HepG2 (cell line): Measurements from ENCODE around the gene OR5B21. TPM values are rescaled to one million over a fixed set of nuclear protein-coding genes. Genes with fewer than 3 reads are reported as not detected.

Experiments used
- ATAC-seq: fragments of 200-7000 bp; cut with Tn5 transposase; 3 replicates; pipeline ENCODE4 v1.9.1; 2020; ENCODE audit warnings: mild to moderate bottlenecking, moderate library complexity
- BruUV-seq: library from RNA; stranded (reverse); fragments of 400-500 nt; replicated peaks from 2 replicates; lab custom pipeline; 2021; lab: Mats Ljungman, UMichigan
- CTCF ChIA-PET: fragments of 300-600 bp; formaldehyde crosslinking; extraction: SDS; loops from one replicate; lab custom pipeline; 2021; ENCODE audit warnings: low total read pairs, inconsistent platforms, low intra/inter-chr PET ratio; lab: Yijun Ruan, JAX
- POLR2A ChIA-PET: fragments of 350-600 bp; sonication (Branson Sonifier 250); formaldehyde crosslinking; loops from one replicate; lab custom pipeline; 2020; ENCODE audit warnings: antibody characterized with exemption, inconsistent platforms; lab: Yijun Ruan, JAX
- DNase-seq: peaks from one replicate; pipeline ENCODE4 v3.0.0-alpha.2; 2015; ENCODE audit warnings: low spot score
- FAIRE-seq: peaks from 3 replicates; lab custom pipeline; 2011; peaks lifted over from hg19 to GRCh38; lab: Jason Lieb, UNC
- H2AFZ ChIP-seq: one replicate; pipeline ENCODE4 v1.6.1; 2011; ENCODE audit warnings: low read length, inconsistent platforms
- H3K27ac ChIP-seq: fragments of 300-600 bp; 3 replicates; pipeline ENCODE4 v1.8.0; 2011; ENCODE audit warnings: mixed run types, mild to moderate bottlenecking, mixed read lengths, low read length, inconsistent platforms; ENCODE audit not compliant: insufficient read depth; ENCODE audit errors: extremely low read length
- H3K27me3 ChIP-seq, 2 experiments: fragments of 200-600 bp in 1 of 2; 2 replicates in 1 of 2; 3 replicates in 1 of 2; pipeline versions ENCODE4 v1.6.0 to v1.8.0; 2011; ENCODE audit warnings: low read length in 2 of 2, mild to moderate bottlenecking in 2 of 2, moderate library complexity in 2 of 2, inconsistent platforms in 1 of 2; ENCODE audit not compliant: insufficient read depth in 2 of 2, control insufficient read depth in 1 of 2
- H3K36me3 ChIP-seq, 2 experiments: fragments of 200-600 bp in 1 of 2; replicated peaks in 1 of 2; 2 replicates in 1 of 2; 3 replicates in 1 of 2; pipeline versions ENCODE4 v1.5.1 to v1.8.0; 2011; ENCODE audit warnings: low read length in 2 of 2, inconsistent platforms in 1 of 2; ENCODE audit not compliant: insufficient read depth in 2 of 2, control insufficient read depth in 1 of 2
- H3K4me1 ChIP-seq: 2 replicates; pipeline ENCODE4 v1.5.1; 2012; ENCODE audit warnings: low read length, inconsistent platforms; ENCODE audit not compliant: insufficient read depth
- H3K4me2 ChIP-seq: 2 replicates; pipeline ENCODE4 v1.6.0; 2011; ENCODE audit warnings: low read depth, low read length, inconsistent platforms
- H3K4me3 ChIP-seq, 3 experiments: fragments of 200-600 bp in 1 of 3; sonication (generic), shearing (Covaris generic) in 1 of 3; replicated peaks in 1 of 3; 2 replicates each; pipeline ENCODE4 v1.5.1; 2011 to 2016; ENCODE audit warnings: low read length in 3 of 3, inconsistent platforms in 2 of 3, low read depth in 2 of 3, mild to moderate bottlenecking in 2 of 3, control low read depth in 1 of 3, mixed read lengths in 1 of 3; ENCODE audit not compliant: insufficient read depth in 1 of 3
- H3K79me2 ChIP-seq: one replicate; pipeline ENCODE4 v1.6.1; 2011; ENCODE audit warnings: low read length, inconsistent platforms; ENCODE audit not compliant: insufficient read depth
- H3K9ac ChIP-seq: 2 replicates; pipeline ENCODE4 v1.6.0; 2011; ENCODE audit warnings: mild to moderate bottlenecking, low read depth, low read length, inconsistent platforms; ENCODE audit not compliant: insufficient read depth
- H3K9me3 ChIP-seq: 2 replicates; pipeline ENCODE4 v1.5.1; 2012; ENCODE audit warnings: mild to moderate bottlenecking, low read length
- H4K20me1 ChIP-seq: 2 replicates; pipeline ENCODE4 v1.6.0; 2011; ENCODE audit warnings: inconsistent platforms, mild to moderate bottlenecking, low read length, moderate library complexity; ENCODE audit not compliant: insufficient read depth
- CEBPB ChIP-seq: IDR thresholded peaks from 2 replicates; pipeline ENCODE4 v1.6.1; 2011; ENCODE audit warnings: low read depth, low read length, improper control_type of control experiment, borderline replicate concordance
- MAFG ChIP-seq: sonication (generic); formaldehyde crosslinking; IDR thresholded peaks from 2 replicates; pipeline ENCODE4 v1.5.1; 2020; ENCODE audit warnings: mild to moderate bottlenecking, missing genetic modification reagents
- WGBS: methylation state at CpG from one replicate; pipeline ENCODE4 v1.1.6; 2017; ENCODE audit warnings: low lambda C conversion rate; 5-methylcytosine and 5-hydroxymethylcytosine counted together
- in situ Hi-C: cut with HindIII; loops from 2 replicates; pipeline ENCODE4 v1.10.0; 2017; ENCODE audit warnings: low pct_unique_long_range_greater_than_20kb; ENCODE audit not compliant: extremely low pct_ligation_motif_present
- intact Hi-C: fragments of 100-400 bp; cut with micrococcal nuclease; formaldehyde crosslinking; loops from one replicate; pipeline ENCODE4 v1.10.0; 2022; ENCODE audit not compliant: unreplicated experiment
- polyA plus RNA-seq, 8 experiments: library from polyadenylated mRNA; depleted of rRNA in 3 of 8; stranded (reverse) in 7 of 8; unstranded in 1 of 8; fragments of >200 nt; fragmentation: Illumina TruSeq in 4 of 8; extraction: Trizol in 4 of 8; gene quantifications; 2 replicates each; pipeline versions ENCODE4 v1.2.1 to v1.2.3, GENCODE V29; 2011 to 2016; ENCODE audit warnings: low read depth in 4 of 8, missing spikeins in 1 of 8, mixed read lengths in 1 of 8; ENCODE audit not compliant: insufficient read depth in 1 of 8
- total RNA-seq, 5 experiments: library from RNA; depleted of rRNA; stranded (reverse); fragments of >200 nt; fragmentation: Illumina TruSeq; extraction: Trizol; gene quantifications; 2 replicates each; pipeline ENCODE4 v1.2.3, GENCODE V29; 2016; ENCODE audit warnings: low read depth in 1 of 5
- TF ChIP-seq, protein P1 (sequence below): sonication (generic); formaldehyde crosslinking; IDR thresholded peaks from 2 replicates; pipeline ENCODE4 v1.9.0; 2022; ENCODE audit warnings: missing genetic modification reagents, mild to moderate bottlenecking, borderline replicate concordance
- TF ChIP-seq, protein P2 (sequence below): sonication (generic); formaldehyde crosslinking; IDR thresholded peaks from 2 replicates; pipeline ENCODE4 v1.8.0; 2022; ENCODE audit warnings: mild to moderate bottlenecking, missing genetic modification reagents, borderline replicate concordance

The OR5B21 gene
- total and polyA plus RNA-seq, 2 of the 13 experiments (the other 11 are each of a cell fraction or from before 2014, with no cell fraction given) = not detected

DNA sequence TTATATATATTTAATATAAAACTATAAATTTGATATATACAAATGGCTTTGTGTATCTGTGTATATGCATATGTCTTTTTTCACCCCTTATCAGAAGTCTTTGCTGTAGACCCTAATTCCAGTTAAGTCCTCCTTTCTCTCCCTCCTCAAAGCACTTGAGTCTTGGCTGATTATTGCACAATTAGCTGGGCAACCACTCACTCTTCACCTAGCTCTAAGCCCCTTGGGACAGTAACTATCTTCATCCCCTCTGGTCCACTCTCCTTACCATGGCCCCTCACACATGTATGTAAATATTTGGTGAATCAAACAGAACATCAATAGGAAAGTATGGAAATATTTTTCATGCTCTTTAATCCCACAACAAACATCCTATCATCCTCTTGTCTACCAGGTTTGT, 909 bp upstream of the OR5B21 start:
- Histone ChIP-seq H3K27me3 (no peaks in the 10 kb centered on the region), H3K79me2 (no peaks in the 10 kb centered on the region), H3K36me3 (no peaks in the 10 kb centered on the region), H3K9me3 (no peaks in the 10 kb centered on the region), H3K4me1 (peaks cover 12% of the 10 kb centered on the region), H2AFZ (no peak overlapping the region), H4K20me1 (no peaks in the 10 kb centered on the region), H3K4me3 (no peak overlapping the region), H3K27ac (no peak overlapping the region), H3K4me2 (no peak overlapping the region), H3K9ac (no peak overlapping the region)
- CTCF ChIA-PET = no interaction called here
- ATAC-seq (no peak), FAIRE-seq (no peak), DNase-seq (no peak)
- TF ChIP-seq CEBPB = peak; percentile 64; the same call in 1 of the 2 replicates
- TF ChIP-seq, protein P1, sequence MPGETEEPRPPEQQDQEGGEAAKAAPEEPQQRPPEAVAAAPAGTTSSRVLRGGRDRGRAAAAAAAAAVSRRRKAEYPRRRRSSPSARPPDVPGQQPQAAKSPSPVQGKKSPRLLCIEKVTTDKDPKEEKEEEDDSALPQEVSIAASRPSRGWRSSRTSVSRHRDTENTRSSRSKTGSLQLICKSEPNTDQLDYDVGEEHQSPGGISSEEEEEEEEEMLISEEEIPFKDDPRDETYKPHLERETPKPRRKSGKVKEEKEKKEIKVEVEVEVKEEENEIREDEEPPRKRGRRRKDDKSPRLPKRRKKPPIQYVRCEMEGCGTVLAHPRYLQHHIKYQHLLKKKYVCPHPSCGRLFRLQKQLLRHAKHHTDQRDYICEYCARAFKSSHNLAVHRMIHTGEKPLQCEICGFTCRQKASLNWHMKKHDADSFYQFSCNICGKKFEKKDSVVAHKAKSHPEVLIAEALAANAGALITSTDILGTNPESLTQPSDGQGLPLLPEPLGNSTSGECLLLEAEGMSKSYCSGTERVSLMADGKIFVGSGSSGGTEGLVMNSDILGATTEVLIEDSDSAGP (CRISPR knock-in tag) = no peak
- in situ Hi-C loops (loop anchor here (25.0 kb wide), 3 partner anchors 97 to 847 kb away; partner anchors contain the start of genes CLP1, OR5B3 and ZDHHC5), intact Hi-C loops (loop anchor here (10.0 kb wide), 1 partner anchor 674 kb away; no protein-coding TSS in a partner anchor)
- BruUV-seq = no TSS peak
- POLR2A ChIA-PET = no interaction called here

DNA sequence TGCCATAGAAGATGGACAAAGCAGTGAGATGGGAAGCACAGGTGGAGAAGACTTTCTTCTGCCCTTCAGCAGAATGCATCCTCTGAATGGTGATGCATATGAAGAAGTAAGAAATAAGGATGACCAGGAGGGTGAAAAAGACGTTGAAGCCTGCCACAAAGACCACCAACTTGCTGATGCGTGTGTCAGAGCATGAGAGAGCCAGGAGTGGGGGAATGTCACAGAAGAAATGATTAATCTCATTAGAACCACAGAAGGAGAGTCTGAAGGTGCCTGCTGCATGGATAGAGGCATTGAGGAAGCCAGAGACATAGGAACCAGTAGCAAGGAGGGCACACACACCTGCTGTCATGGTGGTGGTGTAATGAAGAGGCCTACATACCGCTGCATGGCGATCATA, 550 bp downstream of the OR5B21 start:
- H3K27ac ChIP-seq = no peak overlapping the region
- DNase-seq (no peak), FAIRE-seq (no peak), ATAC-seq (no peak)
- peaks cover 12% of the 10 kb centered on the region for H3K4me1 ChIP-seq
- no peak overlapping the region for H3K9ac ChIP-seq
- no peak overlapping the region for H3K4me3 ChIP-seq
- 7% methylated on average over 4 of the region's 4 CpGs for WGBS
- TF ChIP-seq, protein P2, sequence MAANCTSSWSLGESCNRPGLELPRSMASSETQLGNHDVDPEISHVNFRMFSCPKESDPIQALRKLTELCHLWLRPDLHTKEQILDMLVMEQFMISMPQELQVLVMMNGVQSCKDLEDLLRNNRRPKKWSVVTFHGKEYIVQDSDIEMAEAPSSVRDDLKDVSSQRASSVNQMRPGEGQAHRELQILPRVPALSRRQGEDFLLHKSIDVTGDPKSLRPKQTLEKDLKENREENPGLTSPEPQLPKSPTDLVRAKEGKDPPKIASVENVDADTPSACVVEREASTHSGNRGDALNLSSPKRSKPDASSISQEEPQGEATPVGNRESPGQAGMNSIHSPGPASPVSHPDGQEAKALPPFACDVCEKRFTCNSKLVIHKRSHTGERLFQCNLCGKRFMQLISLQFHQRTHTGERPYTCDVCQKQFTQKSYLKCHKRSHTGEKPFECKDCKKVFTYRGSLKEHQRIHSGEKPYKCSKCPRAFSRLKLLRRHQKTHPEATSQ (CRISPR knock-in tag) = no peak
- TF ChIP-seq MAFG (CRISPR knock-in tag) = no peak
- H3K27me3 ChIP-seq = no peaks in the 10 kb centered on the region
- H3K36me3 ChIP-seq = no peaks in the 10 kb centered on the region
- intact Hi-C loops (loop anchor here (10.0 kb wide), 1 partner anchor 673 kb away; no protein-coding TSS in a partner anchor), in situ Hi-C loops (loop anchor here (25.0 kb wide), 3 partner anchors 95 to 845 kb away; partner anchors contain the start of genes CLP1, OR5B3 and ZDHHC5)
- H3K4me2 ChIP-seq = no peak overlapping the region
- ChIA-PET POLR2A (no interaction called here), CTCF (no interaction called here)
- H4K20me1 ChIP-seq = no peaks in the 10 kb centered on the region
- no peak overlapping the region for H2AFZ ChIP-seq
- H3K9me3 ChIP-seq = no peaks in the 10 kb centered on the region
- no peaks in the 10 kb centered on the region for H3K79me2 ChIP-seq
- BruUV-seq = no TSS peak
